Measurements from ENCODE around the gene C21orf58.

The C21orf58 gene

DNA sequence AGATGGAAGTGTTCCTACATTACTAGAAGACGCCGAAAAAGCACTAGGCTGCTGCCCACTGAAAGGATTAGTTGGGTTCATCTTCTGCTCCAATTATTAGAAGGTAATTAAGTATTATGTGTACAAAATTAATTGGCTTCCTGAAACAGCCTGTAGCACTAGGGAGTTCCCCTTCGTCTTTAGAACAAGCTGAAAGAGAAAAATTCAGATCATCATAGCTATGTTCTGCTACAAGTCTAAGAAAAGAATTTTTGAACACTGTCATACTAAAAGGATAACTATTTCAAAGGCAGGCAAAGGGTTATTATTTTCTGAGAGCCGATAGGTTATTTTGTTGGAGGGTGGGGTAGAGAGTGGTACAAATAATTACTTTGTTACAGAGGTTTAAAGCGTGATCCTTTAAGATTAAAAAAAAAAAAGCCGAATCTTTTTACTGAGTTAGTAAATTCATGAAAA is 38.4 kb downstream of the C21orf58 start, which contains the start of gene MCM3AP:
MCM3AP (minus strand) TSS at position 406 of the 456 bp plus-strand sequence; CDS start at position 81, 325 bp downstream.
- Histone ChIP-seq H3K79me2 (peaks cover 3% of the 10 kb centered on the region), H3K9ac (peak within 1 kb of the TSS; percentile 28), H3K4me1 (peaks cover 3% of the 10 kb centered on the region), H3K4me3 (ENCODE audit: low read depth, low read length) (peak within 1 kb of the TSS; percentile 88), H3K4me2 (ENCODE audit: low read length) (peak within 1 kb of the TSS; percentile 85), H3K27me3 (ENCODE audit: control insufficient read depth, insufficient read depth, low read length) (no peaks in the 10 kb centered on the region), H3K27ac (peak within 1 kb of the TSS; percentile 84), H2AFZ (peak within 1 kb of the TSS; percentile 82), H3K36me3 (ENCODE audit: control insufficient read depth, insufficient read depth, low read length) (no peaks in the 10 kb centered on the region), H3K9me3 (ENCODE audit: control insufficient read depth, low read length) (no peaks in the 10 kb centered on the region)
- TF ChIP-seq, protein P1, sequence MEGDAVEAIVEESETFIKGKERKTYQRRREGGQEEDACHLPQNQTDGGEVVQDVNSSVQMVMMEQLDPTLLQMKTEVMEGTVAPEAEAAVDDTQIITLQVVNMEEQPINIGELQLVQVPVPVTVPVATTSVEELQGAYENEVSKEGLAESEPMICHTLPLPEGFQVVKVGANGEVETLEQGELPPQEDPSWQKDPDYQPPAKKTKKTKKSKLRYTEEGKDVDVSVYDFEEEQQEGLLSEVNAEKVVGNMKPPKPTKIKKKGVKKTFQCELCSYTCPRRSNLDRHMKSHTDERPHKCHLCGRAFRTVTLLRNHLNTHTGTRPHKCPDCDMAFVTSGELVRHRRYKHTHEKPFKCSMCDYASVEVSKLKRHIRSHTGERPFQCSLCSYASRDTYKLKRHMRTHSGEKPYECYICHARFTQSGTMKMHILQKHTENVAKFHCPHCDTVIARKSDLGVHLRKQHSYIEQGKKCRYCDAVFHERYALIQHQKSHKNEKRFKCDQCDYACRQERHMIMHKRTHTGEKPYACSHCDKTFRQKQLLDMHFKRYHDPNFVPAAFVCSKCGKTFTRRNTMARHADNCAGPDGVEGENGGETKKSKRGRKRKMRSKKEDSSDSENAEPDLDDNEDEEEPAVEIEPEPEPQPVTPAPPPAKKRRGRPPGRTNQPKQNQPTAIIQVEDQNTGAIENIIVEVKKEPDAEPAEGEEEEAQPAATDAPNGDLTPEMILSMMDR (IDR thresholded peaks at IDR 0.05): no peak

DNA sequence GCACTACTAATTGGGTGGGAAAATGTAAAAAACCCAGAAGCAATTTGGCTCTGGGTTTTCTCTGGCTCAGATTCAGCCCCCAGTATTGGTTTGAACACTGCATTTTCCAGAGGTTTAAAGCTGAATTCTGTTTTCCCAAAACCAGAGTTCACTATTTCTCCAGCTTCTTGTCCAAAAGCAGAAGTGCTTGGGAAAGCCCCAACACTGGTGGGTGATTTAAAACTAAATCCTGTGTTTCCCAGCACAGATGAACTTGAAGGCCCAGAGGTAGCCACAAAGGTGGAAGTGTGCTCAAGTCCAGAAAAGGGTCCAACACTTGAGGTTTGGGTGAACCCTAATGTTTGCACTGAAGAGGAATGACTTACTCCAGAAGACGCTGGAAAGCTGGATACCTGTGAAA is 38.9 kb downstream of the C21orf58 start:
- Histone ChIP-seq H3K9ac (no peak overlapping the region), H3K36me3 (ENCODE audit: control insufficient read depth, insufficient read depth, low read length) (no peaks in the 10 kb centered on the region), H2AFZ (no peak overlapping the region), H3K4me2 (ENCODE audit: low read length) (peak overlapping the region; percentile 85), H3K27ac (no peak overlapping the region), H3K27me3 (ENCODE audit: control insufficient read depth, insufficient read depth, low read length) (no peaks in the 10 kb centered on the region), H3K4me1 (peaks cover 3% of the 10 kb centered on the region), H3K4me3 (ENCODE audit: low read depth, low read length) (peak overlapping the region; percentile 88), H3K79me2 (peaks cover 3% of the 10 kb centered on the region), H3K9me3 (ENCODE audit: control insufficient read depth, low read length) (no peaks in the 10 kb centered on the region)
- TF ChIP-seq, protein P1 (IDR thresholded peaks at IDR 0.05): no peak

DNA sequence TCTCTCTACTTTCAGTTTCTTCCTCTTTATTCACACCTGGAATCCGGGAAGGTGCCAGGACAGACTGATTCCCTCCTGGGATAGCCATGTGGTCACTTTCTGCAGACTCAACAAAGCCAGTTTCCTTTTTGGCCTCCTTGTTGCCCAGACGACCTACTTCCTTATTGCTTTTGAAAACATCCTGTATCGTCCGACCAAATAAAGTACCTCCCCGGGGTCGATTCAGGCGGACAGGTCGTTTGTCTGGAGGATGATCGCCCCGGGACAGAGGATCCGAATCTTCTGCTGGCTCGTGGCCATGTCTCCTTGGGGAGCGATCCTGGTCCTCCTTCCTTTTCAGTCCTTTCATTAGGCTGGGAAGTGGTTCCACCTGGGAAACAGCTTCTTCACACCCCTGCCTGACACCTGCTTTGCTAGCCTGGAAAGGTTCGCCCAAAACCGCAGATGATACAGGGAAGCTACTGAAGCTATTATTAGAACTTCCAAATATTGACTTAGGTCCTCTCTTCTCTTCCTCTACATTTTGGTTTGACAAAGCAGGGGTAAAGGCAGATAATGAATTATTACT is 39.5 kb downstream of the C21orf58 start:
- peaks cover 3% of the 10 kb centered on the region for H3K79me2 ChIP-seq
- H2AFZ ChIP-seq: no peak overlapping the region
- H3K9me3 ChIP-seq (ENCODE audit: control insufficient read depth, low read length): no peaks in the 10 kb centered on the region
- H3K4me2 ChIP-seq (ENCODE audit: low read length): peak overlapping the region; percentile 85
- H3K36me3 ChIP-seq (ENCODE audit: control insufficient read depth, insufficient read depth, low read length): no peaks in the 10 kb centered on the region
- H3K27me3 ChIP-seq (ENCODE audit: control insufficient read depth, insufficient read depth, low read length): no peaks in the 10 kb centered on the region
- peak overlapping the region; percentile 36 for H3K27ac ChIP-seq
- TF ChIP-seq, protein P1 (IDR thresholded peaks at IDR 0.05): no peak
- H3K4me3 ChIP-seq (ENCODE audit: low read depth, low read length): no peak overlapping the region
- no peak overlapping the region for H3K9ac ChIP-seq
- peaks cover 3% of the 10 kb centered on the region for H3K4me1 ChIP-seq

DNA sequence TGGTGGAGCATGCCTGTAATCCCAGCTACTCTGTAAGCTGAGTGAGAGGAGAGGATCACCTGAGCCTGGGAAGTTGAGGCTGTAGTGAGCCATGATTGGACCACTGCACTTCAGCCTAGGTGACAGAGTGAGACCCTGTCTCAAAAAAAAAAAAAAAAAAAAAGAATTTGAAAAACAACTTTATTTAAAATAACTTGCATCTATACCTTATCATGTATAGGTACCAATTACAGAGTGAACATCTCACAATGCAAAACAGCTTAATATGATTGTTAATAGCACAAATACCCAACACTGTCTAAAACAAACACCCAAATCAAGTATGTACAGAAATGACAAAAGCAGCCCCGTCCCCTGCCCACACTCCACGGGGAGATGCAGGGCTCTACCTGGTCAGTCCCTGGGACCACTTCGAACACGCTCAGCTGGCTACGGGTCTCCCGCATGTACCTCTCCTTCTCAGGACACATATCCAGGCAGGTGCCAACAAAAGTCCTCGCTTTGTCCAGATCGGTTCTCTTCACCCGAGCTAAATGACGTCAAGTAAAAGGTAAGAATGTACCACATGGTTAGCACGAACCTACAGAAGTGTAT is 48.8 kb downstream of the C21orf58 start:
- H3K4me2 ChIP-seq (ENCODE audit: low read length): no peak overlapping the region
- H3K4me1 ChIP-seq: no peaks in the 10 kb centered on the region
- no peak overlapping the region for H3K4me3 ChIP-seq (ENCODE audit: low read depth, low read length)
- H2AFZ ChIP-seq: no peak overlapping the region
- H3K9ac ChIP-seq: no peak overlapping the region
- no peaks in the 10 kb centered on the region for H3K36me3 ChIP-seq (ENCODE audit: control insufficient read depth, insufficient read depth, low read length)
- TF ChIP-seq, protein P1 (IDR thresholded peaks at IDR 0.05): no peak
- H3K79me2 ChIP-seq: peaks cover 4% of the 10 kb centered on the region
- no peak overlapping the region for H3K27ac ChIP-seq
- H3K27me3 ChIP-seq (ENCODE audit: control insufficient read depth, insufficient read depth, low read length): no peaks in the 10 kb centered on the region
- H3K9me3 ChIP-seq (ENCODE audit: control insufficient read depth, low read length): no peaks in the 10 kb centered on the region

Measured in parathyroid adenoma (tissue), 2 donors.